Suprapubic skin (tissue), 3 donors: ENCODE data around the gene DNASE1L3.

ENCODE experiments used
- POLR2A ChIP-seq, 2 donors: fragments of 450-650 bp; IDR thresholded peaks; one replicate each; pipeline ENCODE4 v1.6.1; 2017; ENCODE audit warnings: antibody characterized with exemption in 2 of 2, mild to moderate bottlenecking in 2 of 2, moderate library complexity in 2 of 2
- TF ChIP-seq, protein P1 (sequence below), 2 donors: fragments of 200-600 bp in 1 of 2; fragments of 450-650 bp in 1 of 2; sonication (generic) in 1 of 2; IDR thresholded peaks; one replicate each; pipeline ENCODE4 v1.5.1; 2016 to 2019; ENCODE audit warnings: antibody characterized with exemption in 2 of 2, mild to moderate bottlenecking in 1 of 2, moderate library complexity in 1 of 2

DNA sequence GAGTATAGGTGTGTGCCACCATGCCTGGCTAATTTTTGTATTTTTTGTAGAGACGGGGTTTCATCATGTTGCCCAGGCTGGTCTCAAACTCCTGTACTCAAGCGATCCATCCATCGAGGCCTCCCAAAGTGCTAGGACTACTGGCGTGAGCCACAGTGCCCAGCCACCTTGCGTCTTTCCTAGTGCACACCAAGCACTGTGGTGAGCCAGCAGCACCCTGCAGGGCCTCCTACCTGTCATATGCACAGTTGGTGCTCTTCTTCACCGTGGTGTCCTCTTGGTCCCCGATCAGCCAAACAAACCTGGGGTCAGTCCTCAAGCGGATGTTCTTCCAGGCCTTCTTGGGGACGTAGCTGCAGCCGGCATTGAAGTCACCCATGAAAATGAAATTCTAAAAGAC is 13.2 kb downstream of the DNASE1L3 start:
- TF ChIP-seq POLR2A (IDR thresholded peaks at IDR 0.05), result no peak
- TF ChIP-seq, protein P1, sequence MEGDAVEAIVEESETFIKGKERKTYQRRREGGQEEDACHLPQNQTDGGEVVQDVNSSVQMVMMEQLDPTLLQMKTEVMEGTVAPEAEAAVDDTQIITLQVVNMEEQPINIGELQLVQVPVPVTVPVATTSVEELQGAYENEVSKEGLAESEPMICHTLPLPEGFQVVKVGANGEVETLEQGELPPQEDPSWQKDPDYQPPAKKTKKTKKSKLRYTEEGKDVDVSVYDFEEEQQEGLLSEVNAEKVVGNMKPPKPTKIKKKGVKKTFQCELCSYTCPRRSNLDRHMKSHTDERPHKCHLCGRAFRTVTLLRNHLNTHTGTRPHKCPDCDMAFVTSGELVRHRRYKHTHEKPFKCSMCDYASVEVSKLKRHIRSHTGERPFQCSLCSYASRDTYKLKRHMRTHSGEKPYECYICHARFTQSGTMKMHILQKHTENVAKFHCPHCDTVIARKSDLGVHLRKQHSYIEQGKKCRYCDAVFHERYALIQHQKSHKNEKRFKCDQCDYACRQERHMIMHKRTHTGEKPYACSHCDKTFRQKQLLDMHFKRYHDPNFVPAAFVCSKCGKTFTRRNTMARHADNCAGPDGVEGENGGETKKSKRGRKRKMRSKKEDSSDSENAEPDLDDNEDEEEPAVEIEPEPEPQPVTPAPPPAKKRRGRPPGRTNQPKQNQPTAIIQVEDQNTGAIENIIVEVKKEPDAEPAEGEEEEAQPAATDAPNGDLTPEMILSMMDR (IDR thresholded peaks at IDR 0.05), result no peak
